Measurements from ENCODE around the gene SLC10A7. TPM values are rescaled to one million over a fixed set of nuclear protein-coding genes. Genes with fewer than 3 reads are reported as not detected.

Gene SLC10A7
- total and polyA plus RNA-seq, 2 of the 8 experiments (the other 6 are each of a cell fraction or from before 2014, with no cell fraction given): 2.5 to 2.9 TPM

DNA sequence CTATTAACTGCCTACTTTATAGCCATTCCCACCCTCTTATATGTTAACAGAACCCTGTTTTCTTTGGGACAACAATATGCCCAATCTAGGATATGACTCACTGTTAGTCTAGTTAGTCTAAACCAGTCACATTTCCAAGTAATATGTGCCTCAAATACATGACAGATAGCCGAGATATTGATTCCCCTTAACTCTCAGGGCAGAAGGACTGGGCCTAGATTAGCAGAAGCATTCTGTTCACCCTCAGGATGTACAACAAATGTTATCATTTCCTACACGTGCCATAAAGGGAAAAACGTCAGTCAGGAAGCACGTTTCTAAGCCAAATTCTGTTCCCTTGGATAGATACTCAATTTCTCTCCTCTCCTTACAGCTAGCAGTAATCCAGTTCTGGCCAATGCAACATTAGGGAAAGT is 114.1 kb downstream of the SLC10A7 start:
- no peak overlapping the region for H3K14ac ChIP-seq (ENCODE audit: insufficient read length)
- H3K36me3 ChIP-seq (ENCODE audit: control insufficient read depth in 2 of 4, insufficient read depth in 4 of 4, low read length in 3 of 4): no peaks in the 10 kb centered on the region
- H3K79me1 ChIP-seq (ENCODE audit: low read depth, low read length): no peaks in the 10 kb centered on the region
- 85% methylated on average over 4 of the region's 4 CpGs; no CpG with 5 or more reads in 1 of the 2 experiments for WGBS, 2 experiments (ENCODE audit: extremely low coverage in 1 of 2, insufficient coverage in 1 of 2, insufficient read length in 1 of 2, insufficient replicate concordance in 2 of 2, low coverage in 1 of 2, low lambda C conversion rate in 2 of 2, missing lambda C conversion rate in 1 of 2)
- TF ChIP-seq JUND (IDR thresholded peaks at IDR 0.05; ENCODE audit: low read length): no peak
- H2BK15ac ChIP-seq (ENCODE audit: low read length): no peak overlapping the region
- H3K4ac ChIP-seq (replicated peaks; ENCODE audit: insufficient read length, low read depth, low read length): no peak overlapping the region
- no peak overlapping the region for H3K27ac ChIP-seq (ENCODE audit: low read depth, low read length)
- H3K23me2 ChIP-seq (ENCODE audit: low read depth, low read length): no peaks in the 10 kb centered on the region
- no peaks in the 10 kb centered on the region for H3K27me3 ChIP-seq (replicated peaks in 1 of 4; ENCODE audit: control insufficient read depth in 3 of 4, extremely low read depth in 1 of 4, insufficient read depth in 3 of 4, low read length in 3 of 4)
- no peak overlapping the region for H2BK5ac ChIP-seq (ENCODE audit: low read depth, low read length)
- no peaks in the 10 kb centered on the region for H3K79me2 ChIP-seq (ENCODE audit: control insufficient read depth in 1 of 2, insufficient read depth in 2 of 2, low read length in 2 of 2)
- no peak overlapping the region for H2AFZ ChIP-seq (ENCODE audit: low read length)
- DNase-seq (ENCODE audit: low read depth in 1 of 2, low spot score in 2 of 2) (no peak), FAIRE-seq (no peak)
- no peak overlapping the region for H3K23ac ChIP-seq (ENCODE audit: insufficient read length)
- H3K4me3 ChIP-seq (ENCODE audit: extremely low read depth in 1 of 4, insufficient read depth in 2 of 4, low read depth in 3 of 4, low read length in 4 of 4): no peak overlapping the region
- H3K18ac ChIP-seq (ENCODE audit: extremely low read depth, low read length): no peak overlapping the region
- no peak overlapping the region for H4K5ac ChIP-seq (ENCODE audit: insufficient read length, low read depth, low read length)
- no peaks in the 10 kb centered on the region for H4K20me1 ChIP-seq (replicated peaks in 1 of 2; ENCODE audit: control insufficient read depth in 1 of 2, insufficient read depth in 2 of 2, low read length in 2 of 2)
- CTCF ChIA-PET (ENCODE audit: partially characterized antibody): interaction anchor here (2.8 kb wide), 1 partner anchor 19 kb away, joined by 7 read pairs; no protein-coding TSS in a partner anchor
- no peaks in the 10 kb centered on the region for H3K4me1 ChIP-seq (replicated peaks in 1 of 4; ENCODE audit: control insufficient read depth in 3 of 4, insufficient read depth in 4 of 4, low read length in 3 of 4)
- H3K9me3 ChIP-seq (ENCODE audit: insufficient read depth in 2 of 2, low read depth in 1 of 2, low read length in 1 of 2): no peaks in the 10 kb centered on the region
- H4K91ac ChIP-seq (replicated peaks; ENCODE audit: insufficient read length, low read length): no peak overlapping the region
- POLR2A ChIA-PET (ENCODE audit: partially characterized antibody): no interaction called here
- no peak overlapping the region for H2BK12ac ChIP-seq (ENCODE audit: low read depth, low read length)
- no peak overlapping the region for H2BK120ac ChIP-seq (replicated peaks; ENCODE audit: low read depth, low read length)
- no peak overlapping the region for H2BK20ac ChIP-seq (ENCODE audit: low read length)
- H2AK5ac ChIP-seq (ENCODE audit: low read depth, low read length): no peak overlapping the region
- no peak overlapping the region for H4K8ac ChIP-seq (ENCODE audit: extremely low read depth, insufficient read depth, low read length)
- H3K4me2 ChIP-seq (ENCODE audit: insufficient read depth in 1 of 2, low read depth in 2 of 2, low read length in 2 of 2): no peak overlapping the region
- H3K9ac ChIP-seq (replicated peaks in 1 of 4; ENCODE audit: extremely low read depth in 1 of 4, low read depth in 3 of 4, low read length in 3 of 4): no peak overlapping the region
- no peak overlapping the region for H3K56ac ChIP-seq (replicated peaks; ENCODE audit: insufficient read length, low read depth, low read length)
